RWPE1 (cell line): Measurements from ENCODE around the gene BCL7C.

Experiments
- CTCF ChIA-PET: fragments of 350-600 bp; sonication (Branson Sonifier 250); formaldehyde crosslinking; extraction: SDS; loops from one replicate; lab custom pipeline; 2021; lab: Yijun Ruan, JAX
- POLR2A ChIA-PET: fragments of 400-600 bp; formaldehyde crosslinking; extraction: SDS; loops from one replicate; lab custom pipeline; 2020; ENCODE audit warnings: antibody characterized with exemption; ENCODE audit not compliant: low non-redundant PET; lab: Yijun Ruan, JAX
- DNase-seq: peaks from one replicate; pipeline ENCODE4 v3.0.0; 2012; ENCODE audit warnings: low spot score
- H3K27ac ChIP-seq: fragments of 450-650 bp; 2 replicates; pipeline ENCODE4 v1.5.1; 2017
- TF ChIP-seq, protein P1 (sequence below): fragments of 450-650 bp; conservative IDR thresholded peaks from 2 replicates; pipeline ENCODE4 v1.5.1; 2017; ENCODE audit warnings: low read depth, mild to moderate bottlenecking

Gene BCL7C

DNA sequence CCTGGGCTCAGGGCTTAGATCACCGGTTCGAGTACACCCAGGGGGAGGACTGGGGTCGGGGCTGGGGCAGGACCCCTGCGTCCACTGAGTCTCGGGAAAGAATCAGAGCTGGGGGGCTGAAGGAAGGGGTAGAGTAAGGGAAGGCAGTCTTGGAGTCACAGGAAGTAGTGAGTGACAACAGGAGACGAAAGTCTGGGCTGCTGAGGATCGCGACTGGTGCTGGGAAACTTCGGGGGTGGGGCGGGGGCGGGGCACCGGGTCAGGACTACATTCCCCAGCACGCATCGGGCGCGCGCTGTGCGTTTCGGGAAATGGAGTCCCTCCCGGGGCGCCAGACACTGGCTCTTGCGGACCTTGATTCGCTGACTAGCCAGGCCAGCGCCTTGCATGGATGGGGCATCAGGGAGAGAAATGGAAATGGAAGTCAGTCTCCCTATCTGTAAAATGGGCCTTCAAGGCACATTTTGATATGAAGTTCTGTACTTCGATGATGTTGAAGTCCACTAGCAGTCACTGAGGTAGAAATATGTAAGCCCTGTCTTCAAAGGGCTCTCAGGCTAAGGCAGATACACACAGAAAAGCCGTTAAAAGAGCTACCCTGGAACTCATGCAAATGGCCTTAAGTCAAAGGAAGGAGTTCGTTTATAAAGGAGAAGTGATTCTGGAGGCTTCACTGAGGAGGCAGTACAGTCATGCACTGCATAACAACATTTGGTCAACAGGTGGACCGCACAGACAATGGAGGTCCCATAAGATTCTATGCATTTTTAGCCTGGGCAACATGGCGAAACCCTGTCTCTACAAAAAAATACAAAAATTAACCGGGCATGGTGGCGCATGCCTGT, 3.2 kb upstream of the BCL7C start:
- peak; percentile 82 for DNase-seq
- TF ChIP-seq, protein P1, sequence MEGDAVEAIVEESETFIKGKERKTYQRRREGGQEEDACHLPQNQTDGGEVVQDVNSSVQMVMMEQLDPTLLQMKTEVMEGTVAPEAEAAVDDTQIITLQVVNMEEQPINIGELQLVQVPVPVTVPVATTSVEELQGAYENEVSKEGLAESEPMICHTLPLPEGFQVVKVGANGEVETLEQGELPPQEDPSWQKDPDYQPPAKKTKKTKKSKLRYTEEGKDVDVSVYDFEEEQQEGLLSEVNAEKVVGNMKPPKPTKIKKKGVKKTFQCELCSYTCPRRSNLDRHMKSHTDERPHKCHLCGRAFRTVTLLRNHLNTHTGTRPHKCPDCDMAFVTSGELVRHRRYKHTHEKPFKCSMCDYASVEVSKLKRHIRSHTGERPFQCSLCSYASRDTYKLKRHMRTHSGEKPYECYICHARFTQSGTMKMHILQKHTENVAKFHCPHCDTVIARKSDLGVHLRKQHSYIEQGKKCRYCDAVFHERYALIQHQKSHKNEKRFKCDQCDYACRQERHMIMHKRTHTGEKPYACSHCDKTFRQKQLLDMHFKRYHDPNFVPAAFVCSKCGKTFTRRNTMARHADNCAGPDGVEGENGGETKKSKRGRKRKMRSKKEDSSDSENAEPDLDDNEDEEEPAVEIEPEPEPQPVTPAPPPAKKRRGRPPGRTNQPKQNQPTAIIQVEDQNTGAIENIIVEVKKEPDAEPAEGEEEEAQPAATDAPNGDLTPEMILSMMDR: no peak
- CTCF ChIA-PET: interaction anchor here (2.4 kb wide), 1 partner anchor 52 kb away, joined by 12 read pairs; no protein-coding TSS in a partner anchor
- POLR2A ChIA-PET: no interaction called here
- H3K27ac ChIP-seq: peak overlapping the region; percentile 99

- POLR2A ChIA-PET: interaction anchor here (0.6 kb wide), 1 partner anchor 45 kb away, joined by 3 read pairs; no protein-coding TSS in a partner anchor
Measured at GRCh38 chr16:30896261-30896888, 2.5 kb upstream of the BCL7C start, which contains the start of gene CTF1. TSS of gene CTF1 (plus strand) at chr16:30896614. CDS start at chr16:30896644, 30 bp downstream.

GRCh38 chr16:30895627-30896260, 1.9 kb upstream of the BCL7C start:
- TF ChIP-seq, protein P1: no peak
- CTCF ChIA-PET: interaction anchor here (0.6 to 2.4 kb wide), 3 partner anchors 11 to 51 kb away, joined by 3 to 12 read pairs (median 4); no protein-coding TSS in a partner anchor
- peak overlapping the region; percentile 99 for H3K27ac ChIP-seq
- DNase-seq: no peak
- POLR2A ChIA-PET: interaction anchor here (0.6 kb wide), 1 partner anchor 45 kb away, joined by 3 read pairs; no protein-coding TSS in a partner anchor

More at GRCh38 chr16:30896261-30896888, 2.5 kb upstream of the BCL7C start, which contains the start of gene CTF1:
- peak within 1 kb of the TSS; percentile 99 for H3K27ac ChIP-seq
- CTCF ChIA-PET: interaction anchor here (2.4 kb wide), 1 partner anchor 52 kb away, joined by 12 read pairs; no protein-coding TSS in a partner anchor
- DNase-seq: peak; percentile 81
- TF ChIP-seq, protein P1: no peak

- H3K27ac ChIP-seq: peak overlapping the region; percentile 99
- no peak for DNase-seq
- CTCF ChIA-PET: interaction anchor here (0.5 to 2.4 kb wide), 2 partner anchors 47 to 50 kb away, joined by 4 to 12 read pairs; no protein-coding TSS in a partner anchor
- TF ChIP-seq, protein P1: no peak
- POLR2A ChIA-PET: interaction anchor here (0.5 kb wide), 1 partner anchor 531 kb away, joined by 3 read pairs; no protein-coding TSS in a partner anchor
Measured at GRCh38 chr16:30894540-30895368, 877 bp upstream of the BCL7C start.

- H3K27ac ChIP-seq: peak overlapping the region; percentile 99
- TF ChIP-seq, protein P1: no peak
- no peak for DNase-seq
- CTCF ChIA-PET: interaction anchor here (0.5 to 1.6 kb wide), 3 partner anchors 40 to 49 kb away, joined by 3 to 6 read pairs (median 3); no protein-coding TSS in a partner anchor
- POLR2A ChIA-PET: interaction anchor here (0.6 kb wide), 1 partner anchor 8 kb away, joined by 4 read pairs; no protein-coding TSS in a partner anchor
Measured at GRCh38 chr16:30893417-30893743, 497 bp downstream of the BCL7C start.
